MV-4-11 (cell line): ENCODE data around the gene REX1BD.

ENCODE experiments used
- DNase-seq: peaks from one replicate; lab custom pipeline; 2025; lab: John Stamatoyannopoulos, UW

Gene REX1BD

DNA sequence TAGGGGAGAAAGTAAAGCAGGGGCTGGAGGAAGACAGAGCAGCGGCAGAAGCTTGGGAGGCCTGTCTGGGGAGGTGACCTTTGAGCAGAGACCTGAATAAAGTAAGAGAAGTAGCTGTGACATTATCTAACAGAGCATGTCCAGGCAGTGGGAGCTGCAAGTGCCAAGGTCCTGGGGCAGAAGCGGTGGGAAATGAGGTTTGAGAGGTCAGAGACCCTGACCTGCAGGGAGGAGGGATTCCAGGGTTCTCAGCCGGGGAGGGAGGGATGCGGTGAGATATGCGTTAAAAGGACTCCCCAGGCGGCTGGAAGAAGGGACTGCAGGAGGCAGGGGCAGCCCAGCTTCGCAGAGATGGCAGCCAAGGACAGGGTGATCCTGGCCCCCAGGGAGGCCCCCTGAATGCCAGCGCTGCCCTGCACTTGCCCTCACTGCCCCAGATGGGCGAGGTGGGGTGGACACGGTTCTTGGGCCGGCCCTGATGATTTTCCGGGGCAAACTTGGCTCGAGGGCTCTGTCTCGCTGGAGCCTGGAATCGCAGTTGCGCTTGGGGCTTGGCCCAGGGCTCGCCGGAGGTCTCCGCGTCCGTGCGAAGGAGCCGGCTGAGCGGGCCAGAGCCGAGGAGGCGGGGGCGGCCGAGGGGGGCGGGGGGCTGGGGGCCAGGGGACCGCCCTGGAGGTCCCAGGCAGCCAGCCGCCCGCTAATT, 14.8 kb downstream of the REX1BD start:
- peak; percentile 20 for DNase-seq

DNA sequence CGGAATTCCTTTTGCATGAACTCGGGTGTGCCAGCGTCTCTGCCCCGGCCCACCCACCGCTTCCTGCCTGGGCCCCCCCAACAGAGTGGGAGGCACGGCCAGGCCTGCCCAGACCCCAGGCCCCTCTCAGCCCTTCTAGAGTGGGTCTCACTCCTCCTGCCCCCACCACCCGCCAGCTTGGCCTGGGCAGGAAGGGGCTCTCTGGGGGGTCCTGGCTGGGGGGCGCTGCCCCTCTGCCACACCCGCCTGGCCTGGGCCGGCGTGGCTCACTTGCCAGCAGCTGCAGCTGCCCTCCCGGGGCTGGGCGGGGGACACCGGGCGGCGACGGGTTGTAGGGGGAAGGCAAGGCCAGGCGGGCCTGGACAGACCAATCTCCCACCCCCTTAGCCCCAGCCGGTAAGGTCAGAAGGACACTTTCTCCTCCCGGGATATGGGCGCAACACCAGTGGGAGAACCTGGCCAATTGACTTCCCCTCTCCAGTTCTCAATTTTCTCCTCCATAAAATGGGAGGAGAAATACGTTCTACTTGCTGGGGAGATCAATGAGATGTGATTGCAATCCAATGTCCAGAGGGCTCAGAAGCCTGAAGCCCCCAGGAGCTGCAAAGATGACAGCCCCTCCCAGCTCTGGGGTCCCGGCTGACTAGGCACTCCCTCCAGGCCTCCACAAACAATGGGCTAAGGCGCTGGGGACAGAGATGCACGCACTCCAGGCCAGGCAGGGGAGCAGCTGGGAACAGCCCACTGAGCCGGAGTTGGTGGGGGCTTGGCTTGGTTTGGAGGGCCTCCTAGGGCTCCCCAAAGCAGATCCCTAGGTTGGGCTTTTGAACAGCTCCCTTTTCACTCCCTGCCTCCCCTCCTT, 15.6 kb downstream of the REX1BD start:
- no peak for DNase-seq

DNA sequence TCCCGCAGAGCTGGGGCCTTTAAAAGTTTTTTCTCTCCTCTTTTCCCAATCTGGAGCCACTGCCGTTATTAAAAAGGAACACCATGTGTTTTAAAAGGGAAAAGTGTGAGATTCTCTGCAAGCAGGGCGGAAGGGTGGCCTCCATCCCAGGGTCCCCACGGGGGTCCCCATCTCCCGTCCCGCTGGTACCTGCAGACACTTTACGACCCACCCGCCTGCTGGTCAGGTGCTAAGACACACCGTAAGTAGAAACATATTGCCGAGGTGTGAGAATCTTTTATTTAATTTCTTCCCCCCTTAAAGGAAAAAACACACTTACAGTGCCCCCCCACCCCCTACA, 16.2 kb downstream of the REX1BD start:
- no peak for DNase-seq

DNA sequence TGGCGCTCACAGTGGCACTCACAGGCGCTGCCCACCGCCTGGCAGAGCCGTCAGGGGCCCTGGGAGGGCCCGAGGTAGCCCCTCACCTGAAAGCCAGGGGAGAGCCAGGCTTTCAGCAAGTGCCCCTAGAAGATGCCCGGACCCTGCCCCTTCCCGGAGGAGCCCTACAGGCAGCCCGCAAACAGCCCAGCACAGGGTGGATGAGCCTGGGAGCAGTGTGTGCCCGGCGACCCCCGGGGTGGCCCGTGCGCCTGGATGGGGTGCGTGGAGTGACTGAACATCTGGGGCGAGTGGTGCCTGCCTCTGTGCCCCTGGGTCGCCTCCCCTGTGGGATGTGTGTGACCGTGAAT, 16.6 kb downstream of the REX1BD start:
- no peak for DNase-seq

DNA sequence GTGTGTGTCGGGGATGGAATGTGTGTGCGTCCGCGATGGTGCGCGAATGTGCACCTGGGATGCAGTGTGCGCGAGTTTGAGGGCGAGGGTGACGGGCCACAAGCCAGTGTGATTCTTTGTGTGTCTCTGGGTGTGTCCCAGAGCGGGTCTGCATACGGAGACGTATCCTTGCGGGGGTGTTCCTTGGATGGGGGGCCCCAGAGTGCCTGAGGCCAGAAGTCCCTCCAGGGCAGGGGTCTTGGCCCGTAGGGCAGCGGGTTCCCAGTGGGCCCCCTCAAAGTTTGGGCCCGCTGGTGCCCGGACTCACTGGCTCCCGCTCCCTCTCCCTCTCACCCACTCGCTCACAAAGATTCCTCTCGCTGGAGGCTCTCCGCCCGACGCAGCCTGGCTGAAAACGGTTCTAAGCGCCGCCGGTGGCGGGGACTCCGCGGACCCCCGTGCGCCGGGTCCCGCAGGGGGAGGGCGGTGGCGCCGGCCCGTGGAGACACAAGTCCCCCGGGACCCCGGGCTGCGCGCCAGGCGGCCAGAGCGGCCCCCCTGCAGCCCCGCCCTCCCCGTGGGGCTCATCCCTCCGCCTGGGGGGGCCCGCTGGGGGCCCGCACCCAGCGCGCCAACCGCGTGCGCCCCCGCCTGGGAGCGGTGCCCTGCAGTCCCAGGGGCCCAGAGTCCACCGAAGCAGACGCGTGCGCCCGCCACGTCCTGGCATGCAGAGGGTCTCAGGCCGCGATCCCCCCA, 17.1 kb downstream of the REX1BD start:
- DNase-seq, result no peak

DNA sequence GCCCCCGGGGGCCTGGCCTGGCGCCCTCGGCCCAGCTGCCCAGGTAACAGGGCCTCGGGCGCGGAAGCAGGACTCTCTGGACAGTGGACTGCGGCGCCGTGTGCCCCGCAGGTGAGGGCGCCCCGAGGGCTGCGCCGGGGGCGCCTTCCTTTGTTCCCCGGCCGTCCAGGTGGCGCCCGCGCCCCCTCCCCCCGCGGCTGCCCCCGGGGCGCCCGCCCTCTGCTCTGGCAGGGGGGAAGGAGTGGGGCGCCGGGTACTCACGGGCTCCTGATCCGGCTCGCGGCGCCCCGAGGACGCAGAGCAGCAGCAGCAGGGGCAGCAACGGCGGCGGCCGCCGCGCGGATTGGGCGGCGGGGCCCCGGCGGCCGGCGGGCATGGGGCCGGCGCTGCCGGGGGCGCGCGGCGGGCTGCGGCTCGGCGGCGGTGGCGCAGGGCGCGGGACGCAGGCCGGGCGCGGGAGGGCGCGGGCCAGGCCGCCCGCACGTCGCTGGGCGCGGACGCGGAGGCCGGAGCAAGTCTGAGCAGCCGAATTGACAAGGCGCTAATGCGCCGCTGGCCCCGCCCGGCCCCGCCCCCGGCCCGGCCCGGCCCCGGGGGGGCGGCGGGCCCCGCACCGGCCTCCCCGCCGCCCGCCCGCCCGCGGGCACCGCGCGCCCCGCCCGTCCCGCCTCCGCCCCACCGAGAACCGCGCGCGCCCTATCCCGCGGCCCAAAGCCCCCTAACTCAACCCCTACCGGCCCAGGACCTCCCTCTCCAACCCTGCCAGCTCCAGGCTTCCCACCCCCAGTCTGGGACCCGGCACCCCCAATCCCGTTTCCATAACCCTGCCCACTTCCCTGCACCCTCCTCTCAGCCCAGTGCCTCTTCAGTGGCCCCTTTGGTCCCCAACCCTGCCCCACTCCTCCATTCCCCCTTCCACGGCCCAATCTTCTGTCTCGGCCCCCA, 18.0 kb downstream of the REX1BD start, which contains the start of gene CRLF1:
Gene CRLF1 (minus strand): TSS at position 519 of the 945 bp plus-strand sequence. CDS start 143 bp downstream, at position 376.
- no peak for DNase-seq

DNA sequence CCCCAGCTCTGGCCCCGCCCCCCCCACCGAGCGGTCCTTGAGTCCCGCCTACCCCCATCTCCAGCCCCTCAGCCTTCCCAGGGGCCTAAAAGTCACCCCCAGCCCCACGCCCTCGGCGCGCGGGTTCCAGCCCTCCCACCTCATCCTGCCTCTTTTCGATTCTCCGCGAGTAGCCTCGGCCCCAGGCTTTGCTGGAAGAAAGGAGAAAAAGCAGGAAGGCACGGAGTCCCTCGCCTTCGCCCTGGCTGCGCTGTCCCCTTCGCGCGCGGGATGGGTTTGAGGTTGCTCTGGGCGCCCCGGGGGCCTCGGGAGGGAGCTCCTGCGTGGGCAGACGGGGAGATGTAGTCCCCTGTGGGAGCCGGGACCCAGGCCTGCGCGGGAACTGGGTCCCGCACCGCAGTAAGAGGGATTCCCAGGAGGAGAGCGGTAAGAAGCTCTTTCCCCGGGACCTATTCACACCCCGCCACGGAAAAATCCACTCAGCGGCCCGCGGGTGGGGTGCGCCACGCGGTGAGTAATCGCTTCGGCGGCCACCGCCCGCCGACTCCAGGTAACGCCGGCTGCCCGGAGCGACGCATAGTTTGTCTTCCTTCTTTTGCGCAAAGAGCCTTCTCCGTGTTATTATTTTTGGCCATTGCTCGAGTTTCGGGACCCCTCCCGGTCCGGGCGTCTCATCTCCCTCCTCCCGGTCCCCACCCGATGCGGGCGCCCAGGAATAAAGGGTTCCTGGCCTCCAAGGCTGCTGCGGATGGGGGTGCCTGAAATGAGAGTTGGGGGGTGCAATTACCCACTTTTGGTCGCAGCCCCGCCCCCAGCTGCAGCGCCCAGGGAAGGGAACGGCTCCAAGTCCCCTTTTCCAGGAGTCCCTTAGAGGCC, 18.9 kb downstream of the REX1BD start:
- DNase-seq, result no peak

DNA sequence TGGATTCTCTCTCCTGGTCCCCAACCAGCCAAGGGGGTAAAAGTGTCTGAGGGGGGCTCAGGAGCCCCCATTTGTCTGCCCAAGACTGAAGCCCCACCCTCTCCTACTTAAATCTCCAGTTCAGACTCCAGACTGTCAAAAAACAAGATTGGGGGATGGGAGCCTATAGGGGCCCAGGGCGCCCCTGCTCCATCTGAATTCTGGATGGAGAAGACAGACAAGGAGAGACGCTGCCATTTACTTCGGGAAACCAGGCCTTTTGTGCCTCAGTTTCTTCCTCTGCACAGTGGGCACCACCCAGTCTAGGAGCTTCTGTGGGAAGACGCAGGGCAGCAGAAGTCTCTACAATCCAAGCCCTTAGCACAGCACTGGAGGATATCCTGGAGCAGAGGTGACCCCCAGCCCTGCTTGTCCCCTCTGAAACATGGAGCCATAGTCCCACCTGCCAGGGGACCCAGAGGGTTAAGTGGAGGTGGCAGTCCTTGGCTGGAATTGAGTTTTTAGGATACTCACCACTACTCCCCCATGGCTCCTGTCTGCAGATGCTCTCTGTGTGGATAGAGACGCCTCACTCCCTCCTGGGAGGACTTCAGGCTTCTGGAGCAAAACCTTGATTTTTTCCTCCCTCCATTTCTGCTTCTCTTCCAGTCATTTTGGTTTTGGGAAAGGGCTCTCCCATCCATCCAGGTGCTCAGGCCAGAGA, 19.7 kb downstream of the REX1BD start:
- no peak for DNase-seq

DNA sequence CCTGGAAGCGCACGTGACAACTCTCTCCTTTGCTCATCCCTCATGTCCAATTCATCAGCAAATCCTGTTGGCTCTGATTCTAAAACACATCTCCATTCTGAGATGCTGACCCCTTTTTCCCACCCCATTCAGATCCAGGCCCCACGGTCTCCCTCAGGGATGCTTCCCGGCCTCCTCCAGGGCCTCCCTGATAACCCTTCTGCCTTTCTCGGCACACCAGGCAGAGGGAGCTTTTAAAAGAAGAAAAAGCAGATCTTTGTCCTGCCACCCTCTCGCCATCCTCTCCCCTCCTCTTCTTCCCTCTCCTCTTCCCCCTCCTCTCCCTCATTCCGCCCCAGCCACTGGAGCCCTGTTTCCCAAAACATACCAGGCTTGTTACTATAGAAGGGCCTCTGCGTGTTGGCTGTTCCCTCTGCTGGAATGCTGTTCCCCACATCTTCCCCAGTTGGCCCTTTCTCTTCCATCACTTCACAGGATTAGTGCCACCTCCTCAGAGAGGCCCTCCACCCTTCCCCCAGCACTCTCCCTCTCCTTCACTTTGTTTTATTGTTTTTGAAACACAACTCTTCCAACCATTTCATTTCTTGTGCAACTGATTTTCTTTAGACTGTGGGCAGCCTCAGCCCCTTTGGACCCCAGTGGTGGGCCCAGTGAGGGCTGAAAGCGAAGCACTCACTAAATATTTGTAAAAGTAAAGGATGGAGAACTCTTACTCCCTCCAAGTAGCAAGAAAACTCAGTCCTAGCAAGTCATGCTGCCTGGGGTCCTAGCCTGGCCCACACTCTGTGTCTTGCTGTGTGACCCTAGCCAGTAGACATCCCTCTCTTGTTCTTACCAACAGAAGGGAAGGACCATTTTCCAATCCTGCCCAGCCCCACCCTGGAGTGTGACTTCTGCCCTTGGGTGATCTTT, 20.5 kb downstream of the REX1BD start:
- no peak for DNase-seq

- no peak for DNase-seq
Measured at GRCh38 chr19:18609717-18610051, 21.1 kb downstream of the REX1BD start.

- no peak for DNase-seq
Measured at GRCh38 chr19:18610245-18610555, 21.6 kb downstream of the REX1BD start.

- DNase-seq, result no peak
Measured at GRCh38 chr19:18610556-18611326, 22.1 kb downstream of the REX1BD start.

GRCh38 chr19:18611327-18612050, 22.9 kb downstream of the REX1BD start:
- no peak for DNase-seq

DNA sequence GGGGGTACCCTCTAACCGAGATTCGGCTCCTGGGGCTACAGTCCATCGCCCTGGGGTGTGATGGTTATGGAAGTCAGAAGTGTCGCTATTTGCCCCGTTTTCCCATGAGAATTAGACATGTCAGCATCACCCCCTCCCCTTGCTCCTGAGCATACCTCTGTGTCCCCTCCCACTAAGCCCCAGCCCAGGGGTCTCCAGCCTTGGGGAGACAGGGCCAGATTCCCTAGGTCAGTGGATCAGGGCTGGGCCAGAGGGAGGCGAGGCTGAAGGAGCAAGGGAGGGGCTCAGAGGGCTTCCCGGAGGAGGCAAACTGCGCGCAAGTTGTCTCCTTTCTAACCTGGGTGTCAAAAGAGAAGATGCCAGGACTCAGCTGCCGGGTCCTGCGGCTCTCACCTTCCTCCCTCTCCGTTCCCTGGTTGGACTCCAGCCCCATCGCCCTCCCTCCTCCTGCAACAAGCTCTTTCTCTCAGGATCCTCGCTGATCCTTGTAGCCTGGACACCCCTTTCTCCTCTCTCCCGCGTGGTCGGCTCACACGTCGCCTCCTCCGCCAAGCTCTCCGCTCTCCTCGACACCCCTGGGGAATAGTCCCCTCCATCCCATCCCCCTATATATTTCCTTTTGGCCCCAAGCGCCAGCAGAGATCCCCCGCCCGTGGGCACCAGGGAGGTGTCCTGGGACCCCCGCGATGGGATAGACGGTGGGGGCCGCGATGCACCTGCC, 23.6 kb downstream of the REX1BD start:
- no peak for DNase-seq

DNA sequence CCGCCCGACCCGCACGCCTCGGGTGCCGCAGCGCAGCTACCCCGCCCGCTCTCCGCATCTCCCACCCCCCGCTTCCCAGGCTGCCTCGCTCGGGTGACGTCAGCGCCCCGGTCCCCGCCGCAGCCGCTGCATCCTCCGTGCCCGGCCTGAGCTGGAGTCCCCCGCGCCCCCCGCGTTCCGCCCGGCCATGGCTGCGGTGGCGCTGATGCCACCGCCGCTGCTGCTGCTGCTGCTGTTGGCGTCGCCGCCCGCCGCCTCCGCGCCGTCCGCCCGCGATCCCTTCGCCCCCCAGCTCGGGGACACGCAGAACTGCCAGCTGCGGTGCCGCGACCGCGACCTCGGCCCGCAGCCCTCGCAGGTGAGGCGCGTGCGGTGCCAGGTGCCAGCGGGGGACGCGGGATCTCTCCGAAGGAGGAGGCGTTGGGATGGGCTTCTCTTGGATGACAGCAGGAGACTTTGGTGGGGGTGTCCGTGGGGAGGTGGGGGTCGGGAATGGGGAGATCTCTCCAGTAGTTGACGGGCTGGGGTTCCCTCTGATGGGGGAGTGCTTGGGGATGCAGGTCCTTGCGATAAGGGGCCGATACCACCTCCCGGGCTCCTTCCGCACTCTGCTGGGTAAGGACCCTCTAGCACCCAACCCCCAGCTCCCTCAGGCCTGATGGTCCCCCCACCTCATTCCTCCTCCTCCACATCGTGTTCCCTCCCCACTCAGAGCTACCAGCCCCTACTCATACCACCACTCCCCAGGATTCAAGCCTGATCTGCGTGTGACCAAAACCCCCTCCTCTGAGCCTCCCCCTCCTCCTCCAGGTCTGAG, 24.4 kb downstream of the REX1BD start, which contains the start of gene TMEM59L:
Gene TMEM59L (plus strand): TSS at position 99 of the 817 bp plus-strand sequence. CDS start 89 bp downstream, at position 188.
- DNase-seq, result no peak

GRCh38 chr19:18613589-18614234, 25.1 kb downstream of the REX1BD start:
- DNase-seq, result no peak
